HepG2 (cell line): ENCODE data around the gene IGFBP5. TPM values are rescaled to one million over a fixed set of nuclear protein-coding genes. Genes with fewer than 3 reads are reported as not detected.

Source experiments
- ARHGAP35 ChIP-seq: sonication (generic); formaldehyde crosslinking; IDR thresholded peaks from 2 replicates; pipeline ENCODE4 v1.9.0; 2022; ENCODE audit warnings: mild to moderate bottlenecking, inconsistent platforms, moderate library complexity, missing genetic modification reagents, borderline replicate concordance
- ATAD3A ChIP-seq: sonication (generic); formaldehyde crosslinking; IDR thresholded peaks from 2 replicates; pipeline ENCODE4 v1.4.0; 2020; ENCODE audit warnings: missing genetic modification reagents
- CENPT ChIP-seq: sonication (generic); formaldehyde crosslinking; IDR thresholded peaks from 2 replicates; pipeline ENCODE4 v1.8.0; 2022; ENCODE audit warnings: low read depth, mild to moderate bottlenecking, moderate library complexity, missing genetic modification reagents
- KDM1A ChIP-seq: IDR thresholded peaks from 2 replicates; pipeline ENCODE4 v1.6.1; 2016; ENCODE audit warnings: missing compliant biosample characterization
- MEF2D ChIP-seq: sonication (generic); formaldehyde crosslinking; IDR thresholded peaks from 2 replicates; pipeline ENCODE4 v1.5.1; 2020; ENCODE audit warnings: mild to moderate bottlenecking, missing genetic modification reagents
- ZFX ChIP-seq: sonication (generic); formaldehyde crosslinking; IDR thresholded peaks from 2 replicates; pipeline ENCODE4 v1.4.0; 2020; ENCODE audit warnings: mild to moderate bottlenecking, low read depth, missing genetic modification reagents, moderate library complexity
- ZFYVE20 ChIP-seq: sonication (generic); formaldehyde crosslinking; IDR thresholded peaks from 2 replicates; pipeline ENCODE4 v1.8.0; 2023; ENCODE audit warnings: low read depth, mild to moderate bottlenecking, moderate library complexity, missing genetic modification reagents, borderline replicate concordance
- ZMYM2 ChIP-seq: sonication (generic); formaldehyde crosslinking; IDR thresholded peaks from 2 replicates; pipeline ENCODE4 v1.8.0; 2022; ENCODE audit warnings: mild to moderate bottlenecking, missing genetic modification reagents
- ZNF207 ChIP-seq: fragments of 450-650 bp; IDR thresholded peaks from 2 replicates; pipeline ENCODE4 v1.6.1; 2016; ENCODE audit warnings: antibody characterized with exemption, borderline replicate concordance
- ZNF614 ChIP-seq: IDR thresholded peaks from 2 replicates; pipeline ENCODE4 v1.6.1; 2018; ENCODE audit warnings: missing biosample characterization, missing genetic modification reagents, inconsistent platforms, borderline replicate concordance
- ZNF724P ChIP-seq: sonication (generic); formaldehyde crosslinking; IDR thresholded peaks from 2 replicates; pipeline ENCODE4 v1.8.0; 2022; ENCODE audit warnings: missing genetic modification reagents, borderline replicate concordance
- polyA plus RNA-seq, 8 experiments: library from polyadenylated mRNA; depleted of rRNA in 3 of 8; stranded (reverse) in 7 of 8; unstranded in 1 of 8; fragments of >200 nt; fragmentation: Illumina TruSeq in 4 of 8; extraction: Trizol in 4 of 8; gene quantifications; 2 replicates each; pipeline versions ENCODE4 v1.2.1 to v1.2.3, GENCODE V29; 2011 to 2016; ENCODE audit warnings: low read depth in 4 of 8, missing spikeins in 1 of 8, mixed read lengths in 1 of 8; ENCODE audit not compliant: insufficient read depth in 1 of 8
- total RNA-seq, 5 experiments: library from RNA; depleted of rRNA; stranded (reverse); fragments of >200 nt; fragmentation: Illumina TruSeq; extraction: Trizol; gene quantifications; 2 replicates each; pipeline ENCODE4 v1.2.3, GENCODE V29; 2016; ENCODE audit warnings: low read depth in 1 of 5
- TF ChIP-seq, protein P1 (sequence below): sonication (generic); formaldehyde crosslinking; IDR thresholded peaks from 2 replicates; pipeline ENCODE4 v1.4.0; 2020; ENCODE audit warnings: missing genetic modification reagents
- TF ChIP-seq, protein P2 (sequence below): sonication (generic); formaldehyde crosslinking; IDR thresholded peaks from 2 replicates; pipeline ENCODE4 v1.5.0; 2020; ENCODE audit warnings: mild to moderate bottlenecking, missing genetic modification reagents, borderline replicate concordance
- TF ChIP-seq, protein P3 (sequence below): sonication (generic); formaldehyde crosslinking; IDR thresholded peaks from 2 replicates; pipeline ENCODE4 v1.9.0; 2021; ENCODE audit warnings: missing genetic modification reagents, borderline replicate concordance

IGFBP5 gene
- total and polyA plus RNA-seq, 2 of the 13 experiments (the other 11 are each of a cell fraction or from before 2014, with no cell fraction given) = 0.15 TPM; not detected in 1

DNA sequence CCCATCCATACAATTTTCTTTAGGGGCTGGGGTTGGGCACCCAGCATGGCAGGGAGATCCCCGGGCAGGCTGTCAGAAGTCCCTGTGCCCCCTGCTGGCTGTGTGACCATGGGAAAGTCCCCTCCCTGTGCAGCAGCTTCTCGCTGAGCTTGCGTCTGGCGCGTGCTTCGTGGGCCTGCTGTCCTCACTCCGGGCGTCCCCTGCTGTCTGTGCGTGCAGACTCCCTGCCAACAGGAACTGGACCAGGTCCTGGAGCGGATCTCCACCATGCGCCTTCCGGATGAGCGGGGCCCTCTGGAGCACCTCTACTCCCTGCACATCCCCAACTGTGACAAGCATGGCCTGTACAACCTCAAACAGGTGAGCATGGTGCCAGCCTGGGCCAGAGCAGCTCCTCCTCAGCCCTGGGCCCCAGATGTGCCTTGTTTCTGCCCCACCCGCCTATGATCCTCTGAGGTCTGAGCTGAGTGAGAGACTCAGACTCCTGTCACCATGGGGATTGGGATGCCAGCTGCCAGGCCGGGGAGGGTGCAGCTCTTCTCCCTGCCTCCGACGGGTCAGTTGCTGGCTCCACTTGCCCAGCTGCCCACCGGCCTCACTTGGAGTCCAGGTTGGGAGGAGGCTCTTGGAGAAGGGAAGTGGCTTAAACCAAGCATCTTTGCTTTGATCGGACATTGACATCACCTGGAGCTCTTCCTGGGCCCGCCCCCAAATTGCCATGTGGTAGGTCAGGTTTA, 33.5 kb downstream of the IGFBP5 start (continued):
- TF ChIP-seq, protein P1, sequence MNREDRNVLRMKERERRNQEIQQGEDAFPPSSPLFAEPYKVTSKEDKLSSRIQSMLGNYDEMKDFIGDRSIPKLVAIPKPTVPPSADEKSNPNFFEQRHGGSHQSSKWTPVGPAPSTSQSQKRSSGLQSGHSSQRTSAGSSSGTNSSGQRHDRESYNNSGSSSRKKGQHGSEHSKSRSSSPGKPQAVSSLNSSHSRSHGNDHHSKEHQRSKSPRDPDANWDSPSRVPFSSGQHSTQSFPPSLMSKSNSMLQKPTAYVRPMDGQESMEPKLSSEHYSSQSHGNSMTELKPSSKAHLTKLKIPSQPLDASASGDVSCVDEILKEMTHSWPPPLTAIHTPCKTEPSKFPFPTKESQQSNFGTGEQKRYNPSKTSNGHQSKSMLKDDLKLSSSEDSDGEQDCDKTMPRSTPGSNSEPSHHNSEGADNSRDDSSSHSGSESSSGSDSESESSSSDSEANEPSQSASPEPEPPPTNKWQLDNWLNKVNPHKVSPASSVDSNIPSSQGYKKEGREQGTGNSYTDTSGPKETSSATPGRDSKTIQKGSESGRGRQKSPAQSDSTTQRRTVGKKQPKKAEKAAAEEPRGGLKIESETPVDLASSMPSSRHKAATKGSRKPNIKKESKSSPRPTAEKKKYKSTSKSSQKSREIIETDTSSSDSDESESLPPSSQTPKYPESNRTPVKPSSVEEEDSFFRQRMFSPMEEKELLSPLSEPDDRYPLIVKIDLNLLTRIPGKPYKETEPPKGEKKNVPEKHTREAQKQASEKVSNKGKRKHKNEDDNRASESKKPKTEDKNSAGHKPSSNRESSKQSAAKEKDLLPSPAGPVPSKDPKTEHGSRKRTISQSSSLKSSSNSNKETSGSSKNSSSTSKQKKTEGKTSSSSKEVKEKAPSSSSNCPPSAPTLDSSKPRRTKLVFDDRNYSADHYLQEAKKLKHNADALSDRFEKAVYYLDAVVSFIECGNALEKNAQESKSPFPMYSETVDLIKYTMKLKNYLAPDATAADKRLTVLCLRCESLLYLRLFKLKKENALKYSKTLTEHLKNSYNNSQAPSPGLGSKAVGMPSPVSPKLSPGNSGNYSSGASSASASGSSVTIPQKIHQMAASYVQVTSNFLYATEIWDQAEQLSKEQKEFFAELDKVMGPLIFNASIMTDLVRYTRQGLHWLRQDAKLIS (CRISPR knock-in tag) = no peak
- TF ChIP-seq ZNF614 (CRISPR knock-in tag) = no peak
- TF ChIP-seq KDM1A (CRISPR knock-in tag) = no peak
- no peak for TF ChIP-seq ZFX (CRISPR knock-in tag)
- no peak for TF ChIP-seq ARHGAP35 (CRISPR knock-in tag)
- no peak for TF ChIP-seq ATAD3A (CRISPR knock-in tag)
- no peak for TF ChIP-seq ZFYVE20
- 0 out of 2 replicates have a peak, but pooled peaks have one; percentile 31 for TF ChIP-seq MEF2D (CRISPR knock-in tag)
- TF ChIP-seq, protein P2, sequence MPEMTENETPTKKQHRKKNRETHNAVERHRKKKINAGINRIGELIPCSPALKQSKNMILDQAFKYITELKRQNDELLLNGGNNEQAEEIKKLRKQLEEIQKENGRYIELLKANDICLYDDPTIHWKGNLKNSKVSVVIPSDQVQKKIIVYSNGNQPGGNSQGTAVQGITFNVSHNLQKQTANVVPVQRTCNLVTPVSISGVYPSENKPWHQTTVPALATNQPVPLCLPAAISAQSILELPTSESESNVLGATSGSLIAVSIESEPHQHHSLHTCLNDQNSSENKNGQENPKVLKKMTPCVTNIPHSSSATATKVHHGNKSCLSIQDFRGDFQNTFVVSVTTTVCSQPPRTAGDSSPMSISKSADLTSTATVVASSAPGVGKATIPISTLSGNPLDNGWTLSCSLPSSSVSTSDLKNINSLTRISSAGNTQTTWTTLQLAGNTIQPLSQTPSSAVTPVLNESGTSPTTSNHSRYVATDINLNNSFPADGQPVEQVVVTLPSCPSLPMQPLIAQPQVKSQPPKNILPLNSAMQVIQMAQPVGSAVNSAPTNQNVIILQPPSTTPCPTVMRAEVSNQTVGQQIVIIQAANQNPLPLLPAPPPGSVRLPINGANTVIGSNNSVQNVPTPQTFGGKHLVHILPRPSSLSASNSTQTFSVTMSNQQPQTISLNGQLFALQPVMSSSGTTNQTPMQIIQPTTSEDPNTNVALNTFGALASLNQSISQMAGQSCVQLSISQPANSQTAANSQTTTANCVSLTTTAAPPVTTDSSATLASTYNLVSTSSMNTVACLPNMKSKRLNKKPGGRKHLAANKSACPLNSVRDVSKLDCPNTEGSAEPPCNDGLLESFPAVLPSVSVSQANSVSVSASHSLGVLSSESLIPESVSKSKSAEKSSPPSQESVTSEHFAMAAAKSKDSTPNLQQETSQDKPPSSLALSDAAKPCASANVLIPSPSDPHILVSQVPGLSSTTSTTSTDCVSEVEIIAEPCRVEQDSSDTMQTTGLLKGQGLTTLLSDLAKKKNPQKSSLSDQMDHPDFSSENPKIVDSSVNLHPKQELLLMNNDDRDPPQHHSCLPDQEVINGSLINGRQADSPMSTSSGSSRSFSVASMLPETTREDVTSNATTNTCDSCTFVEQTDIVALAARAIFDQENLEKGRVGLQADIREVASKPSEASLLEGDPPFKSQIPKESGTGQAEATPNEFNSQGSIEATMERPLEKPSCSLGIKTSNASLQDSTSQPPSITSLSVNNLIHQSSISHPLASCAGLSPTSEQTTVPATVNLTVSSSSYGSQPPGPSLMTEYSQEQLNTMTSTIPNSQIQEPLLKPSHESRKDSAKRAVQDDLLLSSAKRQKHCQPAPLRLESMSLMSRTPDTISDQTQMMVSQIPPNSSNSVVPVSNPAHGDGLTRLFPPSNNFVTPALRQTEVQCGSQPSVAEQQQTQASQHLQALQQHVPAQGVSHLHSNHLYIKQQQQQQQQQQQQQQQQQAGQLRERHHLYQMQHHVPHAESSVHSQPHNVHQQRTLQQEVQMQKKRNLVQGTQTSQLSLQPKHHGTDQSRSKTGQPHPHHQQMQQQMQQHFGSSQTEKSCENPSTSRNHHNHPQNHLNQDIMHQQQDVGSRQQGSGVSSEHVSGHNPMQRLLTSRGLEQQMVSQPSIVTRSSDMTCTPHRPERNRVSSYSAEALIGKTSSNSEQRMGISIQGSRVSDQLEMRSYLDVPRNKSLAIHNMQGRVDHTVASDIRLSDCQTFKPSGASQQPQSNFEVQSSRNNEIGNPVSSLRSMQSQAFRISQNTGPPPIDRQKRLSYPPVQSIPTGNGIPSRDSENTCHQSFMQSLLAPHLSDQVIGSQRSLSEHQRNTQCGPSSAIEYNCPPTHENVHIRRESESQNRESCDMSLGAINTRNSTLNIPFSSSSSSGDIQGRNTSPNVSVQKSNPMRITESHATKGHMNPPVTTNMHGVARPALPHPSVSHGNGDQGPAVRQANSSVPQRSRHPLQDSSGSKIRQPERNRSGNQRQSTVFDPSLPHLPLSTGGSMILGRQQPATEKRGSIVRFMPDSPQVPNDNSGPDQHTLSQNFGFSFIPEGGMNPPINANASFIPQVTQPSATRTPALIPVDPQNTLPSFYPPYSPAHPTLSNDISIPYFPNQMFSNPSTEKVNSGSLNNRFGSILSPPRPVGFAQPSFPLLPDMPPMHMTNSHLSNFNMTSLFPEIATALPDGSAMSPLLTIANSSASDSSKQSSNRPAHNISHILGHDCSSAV = no peak
- no peak for TF ChIP-seq CENPT (CRISPR knock-in tag)
- no peak for TF ChIP-seq ZNF207
- no peak for TF ChIP-seq ZNF724P (CRISPR knock-in tag)
- no peak for TF ChIP-seq ZMYM2 (CRISPR knock-in tag)
- TF ChIP-seq, protein P3, sequence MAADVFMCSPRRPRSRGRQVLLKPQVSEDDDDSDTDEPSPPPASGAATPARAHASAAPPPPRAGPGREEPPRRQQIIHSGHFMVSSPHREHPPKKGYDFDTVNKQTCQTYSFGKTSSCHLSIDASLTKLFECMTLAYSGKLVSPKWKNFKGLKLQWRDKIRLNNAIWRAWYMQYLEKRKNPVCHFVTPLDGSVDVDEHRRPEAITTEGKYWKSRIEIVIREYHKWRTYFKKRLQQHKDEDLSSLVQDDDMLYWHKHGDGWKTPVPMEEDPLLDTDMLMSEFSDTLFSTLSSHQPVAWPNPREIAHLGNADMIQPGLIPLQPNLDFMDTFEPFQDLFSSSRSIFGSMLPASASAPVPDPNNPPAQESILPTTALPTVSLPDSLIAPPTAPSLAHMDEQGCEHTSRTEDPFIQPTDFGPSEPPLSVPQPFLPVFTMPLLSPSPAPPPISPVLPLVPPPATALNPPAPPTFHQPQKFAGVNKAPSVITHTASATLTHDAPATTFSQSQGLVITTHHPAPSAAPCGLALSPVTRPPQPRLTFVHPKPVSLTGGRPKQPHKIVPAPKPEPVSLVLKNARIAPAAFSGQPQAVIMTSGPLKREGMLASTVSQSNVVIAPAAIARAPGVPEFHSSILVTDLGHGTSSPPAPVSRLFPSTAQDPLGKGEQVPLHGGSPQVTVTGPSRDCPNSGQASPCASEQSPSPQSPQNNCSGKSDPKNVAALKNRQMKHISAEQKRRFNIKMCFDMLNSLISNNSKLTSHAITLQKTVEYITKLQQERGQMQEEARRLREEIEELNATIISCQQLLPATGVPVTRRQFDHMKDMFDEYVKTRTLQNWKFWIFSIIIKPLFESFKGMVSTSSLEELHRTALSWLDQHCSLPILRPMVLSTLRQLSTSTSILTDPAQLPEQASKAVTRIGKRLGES (CRISPR knock-in tag) = no peak
